ENCODE results near the gene TOP3A. TPM values are rescaled to one million over a fixed set of nuclear protein-coding genes. Genes with fewer than 3 reads are reported as not detected.
"Not testable (repeated sequence)": the region's sequence is repeated elsewhere in the genome, so short reads cannot be mapped to it uniquely, and the experiment has no call there.

TOP3A gene
- total RNA-seq, 1 donor from 2014 or later, result 49.2 TPM

DNA sequence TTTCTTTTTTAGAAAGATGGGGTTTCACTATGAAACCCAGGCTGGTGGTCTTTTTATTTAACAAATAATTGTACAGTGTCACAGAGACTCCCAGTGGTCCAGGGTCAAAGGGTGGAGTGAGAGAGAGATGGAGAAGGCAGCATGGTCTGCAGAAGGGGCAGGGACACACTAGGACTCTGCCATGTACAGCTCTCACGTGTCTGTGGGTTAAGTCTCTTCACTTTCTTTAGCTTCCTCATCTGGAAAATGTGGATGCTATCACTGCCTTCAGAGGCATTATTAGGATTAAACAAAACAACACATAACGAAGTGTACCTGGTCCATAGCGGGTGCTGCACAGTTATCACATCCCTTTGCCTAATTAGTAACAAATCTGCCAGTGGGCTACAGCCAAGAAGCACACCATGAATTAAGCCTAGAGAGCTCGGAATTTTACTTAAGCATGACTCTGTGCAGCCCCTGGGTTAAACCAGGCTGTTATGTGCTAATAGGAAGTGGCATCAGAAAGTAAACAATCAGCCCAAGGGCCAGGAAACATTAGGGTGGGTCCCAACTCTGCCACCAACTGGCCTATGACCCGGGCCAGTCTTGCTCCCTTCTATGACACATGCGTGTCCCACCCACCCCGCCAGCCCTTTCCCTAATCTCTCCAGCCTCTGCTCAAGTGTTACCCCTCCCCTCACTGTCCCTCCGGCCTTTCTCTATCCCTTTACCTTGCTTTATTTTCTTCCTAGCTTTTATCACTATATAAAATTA lies 13.9 kb downstream of the TOP3A start:
- Mint-ChIP-seq H3K4me1 (no peaks in the 10 kb centered on the region), H3K27me3 (ENCODE audit: insufficient read depth, low read depth) (peaks cover 5% of the 10 kb centered on the region), H3K36me3 (peaks cover 34% of the 10 kb centered on the region), H3K27ac (no peak overlapping the region), H3K9me3 (no peaks in the 10 kb centered on the region), H3K4me3 (no peak overlapping the region)
- Histone ChIP-seq H3K9ac (no peak overlapping the region), H3K4me1 (no peaks in the 10 kb centered on the region), H3K27ac (no peak overlapping the region), H3F3A (ENCODE audit: low read depth) (no peaks in the 10 kb centered on the region), H3K27me3 (no peaks in the 10 kb centered on the region), H3K79me2 (ENCODE audit: low read depth) (no peaks in the 10 kb centered on the region), H4K20me1 (ENCODE audit: low read depth) (no peaks in the 10 kb centered on the region), H3K9me3 (ENCODE audit: low read depth) (no peaks in the 10 kb centered on the region), H3K4me3 (no peak overlapping the region), H3K36me3 (peaks cover 11% of the 10 kb centered on the region), H2AFZ (replicated peaks) (no peak overlapping the region), H3K4me2 (no peak overlapping the region)
- no peak for TF ChIP-seq CTCF (IDR thresholded peaks at IDR 0.05)
- TF ChIP-seq EZH2phosphoT487 (IDR thresholded peaks at IDR 0.05), result no peak
- no peak for TF ChIP-seq EZH2 (IDR thresholded peaks at IDR 0.05)
- DNase-seq (ENCODE audit: low spot score), result no peak

DNA sequence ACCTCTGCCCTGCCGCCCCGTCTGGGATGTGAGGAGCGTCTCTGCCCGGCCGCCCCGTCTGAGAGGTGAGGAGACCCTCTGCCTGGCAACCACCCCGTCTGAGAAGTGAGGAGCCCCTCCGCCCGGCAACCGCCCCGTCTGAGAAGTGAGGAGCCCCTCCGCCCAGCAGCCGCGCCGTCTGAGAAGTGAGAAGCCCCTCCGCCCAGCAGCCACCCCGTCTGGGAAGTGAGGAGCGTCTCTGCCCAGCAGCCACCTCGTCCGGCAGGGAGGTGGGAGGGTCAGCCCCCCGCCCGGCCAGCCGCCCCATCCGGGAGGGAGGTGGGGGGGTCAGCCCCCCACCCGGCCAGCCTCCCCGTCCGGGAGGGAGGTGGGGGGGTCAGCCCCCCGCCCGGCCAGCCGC lies 16.7 kb downstream of the TOP3A start:
- peaks cover 11% of the 10 kb centered on the region for H3K36me3 ChIP-seq
- peaks cover 28% of the 10 kb centered on the region for H3K36me3 Mint-ChIP-seq

DNA sequence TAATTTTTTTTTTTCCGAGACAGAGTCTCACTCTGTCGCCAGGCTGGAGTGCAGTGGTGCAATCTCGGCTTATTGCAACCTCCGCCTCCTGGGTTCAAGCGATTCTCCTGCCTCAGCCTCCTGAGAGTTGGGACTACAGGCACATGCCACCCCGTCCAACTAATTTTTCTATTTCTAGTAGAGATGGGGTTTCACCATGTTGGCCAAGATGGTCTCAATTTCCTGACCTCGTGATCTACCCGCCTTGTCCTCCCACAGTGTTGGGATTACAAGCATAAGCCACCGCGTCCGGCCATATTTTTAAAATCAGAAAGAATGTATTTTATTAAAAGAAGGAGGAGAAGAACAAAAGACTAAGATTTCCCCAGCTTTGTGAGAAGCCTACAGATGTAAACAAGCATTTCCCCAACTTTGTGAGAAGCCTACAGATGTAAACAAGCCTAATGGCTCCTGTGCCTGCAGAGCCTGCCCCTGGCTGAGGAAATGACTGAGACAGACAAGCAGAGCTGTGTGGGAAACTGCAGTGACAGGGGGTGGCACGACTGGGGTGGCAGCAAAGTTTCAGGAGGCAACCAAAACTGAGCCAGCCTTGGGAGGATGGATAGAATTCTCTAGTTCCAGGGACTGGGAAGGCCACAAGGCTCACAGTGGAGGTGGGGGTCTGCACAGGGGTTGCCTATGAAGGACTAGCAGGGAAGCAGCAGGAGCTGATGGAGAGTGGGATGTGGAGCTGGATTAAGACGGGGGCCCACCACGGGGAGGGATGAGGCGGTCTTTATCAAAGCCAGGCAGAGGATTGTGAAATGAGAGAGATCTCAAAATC lies 22.9 kb downstream of the TOP3A start:
- no peak overlapping the region for H3K4me2 ChIP-seq
- no peak overlapping the region for H3K9ac ChIP-seq
- no peaks in the 10 kb centered on the region for H3K79me2 ChIP-seq (ENCODE audit: low read depth)
- Mint-ChIP-seq H3K4me1 (no peaks in the 10 kb centered on the region), H3K27ac (no peak overlapping the region), H3K27me3 (ENCODE audit: insufficient read depth, low read depth) (peaks cover 2% of the 10 kb centered on the region), H3K4me3 (no peak overlapping the region), H3K9me3 (no peaks in the 10 kb centered on the region), H3K36me3 (peaks cover 36% of the 10 kb centered on the region)
- no peaks in the 10 kb centered on the region for H3F3A ChIP-seq (ENCODE audit: low read depth)
- no peak for DNase-seq (ENCODE audit: low spot score)
- H3K4me1 ChIP-seq, result no peaks in the 10 kb centered on the region
- no peak overlapping the region for H3K4me3 ChIP-seq
- TF ChIP-seq CTCF (IDR thresholded peaks at IDR 0.05) (no peak), EZH2phosphoT487 (IDR thresholded peaks at IDR 0.05) (no peak), EZH2 (IDR thresholded peaks at IDR 0.05) (no peak)
- H3K36me3 ChIP-seq, result peaks cover 4% of the 10 kb centered on the region
- no peaks in the 10 kb centered on the region for H3K27me3 ChIP-seq
- no peaks in the 10 kb centered on the region for H4K20me1 ChIP-seq (ENCODE audit: low read depth)
- no peak overlapping the region for H2AFZ ChIP-seq (replicated peaks)
- H3K9me3 ChIP-seq (ENCODE audit: low read depth), result no peaks in the 10 kb centered on the region
- no peak overlapping the region for H3K27ac ChIP-seq

More for the DNA sequence above, 16.7 kb downstream of the TOP3A start:
- not testable (repeated sequence) for H4K20me1 ChIP-seq (ENCODE audit: low read depth); H3K27ac ChIP-seq; H3K4me3 ChIP-seq; H3K27me3 ChIP-seq; H3K9me3 Mint-ChIP-seq; H3K9me3 ChIP-seq (ENCODE audit: low read depth); H3K4me1 Mint-ChIP-seq; H3K4me1 ChIP-seq; H3K27ac Mint-ChIP-seq; H2AFZ ChIP-seq (replicated peaks); DNase-seq (ENCODE audit: low spot score); H3K9ac ChIP-seq; H3K4me3 Mint-ChIP-seq; H3K27me3 Mint-ChIP-seq (ENCODE audit: insufficient read depth, low read depth); H3F3A ChIP-seq (ENCODE audit: low read depth); H3K79me2 ChIP-seq (ENCODE audit: low read depth); H3K4me2 ChIP-seq

DNA sequence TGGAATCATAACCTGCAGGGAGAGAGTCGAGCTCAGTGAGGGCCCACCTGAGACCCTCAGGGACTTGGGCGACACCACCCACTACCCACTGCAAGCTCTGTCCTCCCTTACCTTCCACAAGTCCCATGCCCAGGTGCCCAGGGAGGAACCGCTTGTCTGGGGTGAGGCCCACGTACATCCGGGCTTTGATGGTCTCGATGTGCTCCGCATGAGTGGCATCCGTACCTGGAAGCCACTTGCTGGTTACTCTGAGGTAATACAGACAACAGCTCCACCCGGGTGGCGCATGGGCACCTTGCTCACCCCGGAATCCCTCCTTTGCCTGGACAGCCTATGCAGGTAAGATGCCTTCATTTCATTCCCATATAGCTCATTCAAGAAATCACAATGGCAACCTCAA lies 29.5 kb downstream of the TOP3A start:
- Mint-ChIP-seq H3K4me1 (no peaks in the 10 kb centered on the region), H3K4me3 (no peak overlapping the region), H3K36me3 (peaks cover 41% of the 10 kb centered on the region), H3K27ac (no peak overlapping the region), H3K27me3 (ENCODE audit: insufficient read depth, low read depth) (peaks cover 3% of the 10 kb centered on the region), H3K9me3 (no peaks in the 10 kb centered on the region)
- H3K9me3 ChIP-seq (ENCODE audit: low read depth), result no peaks in the 10 kb centered on the region
- H3K79me2 ChIP-seq (ENCODE audit: low read depth), result no peaks in the 10 kb centered on the region
- H3K9ac ChIP-seq, result no peak overlapping the region
- no peak for DNase-seq (ENCODE audit: low spot score)
- H3F3A ChIP-seq (ENCODE audit: low read depth), result no peaks in the 10 kb centered on the region
- H2AFZ ChIP-seq (replicated peaks), result no peak overlapping the region
- no peak overlapping the region for H3K27ac ChIP-seq
- H3K4me1 ChIP-seq, result no peaks in the 10 kb centered on the region
- no peak overlapping the region for H3K4me3 ChIP-seq
- peaks cover 10% of the 10 kb centered on the region for H3K36me3 ChIP-seq
- no peak overlapping the region for H3K4me2 ChIP-seq
- H4K20me1 ChIP-seq (ENCODE audit: low read depth), result peaks cover 2% of the 10 kb centered on the region
- TF ChIP-seq CTCF (IDR thresholded peaks at IDR 0.05), result no peak
- TF ChIP-seq EZH2 (IDR thresholded peaks at IDR 0.05), result no peak
- no peak for TF ChIP-seq EZH2phosphoT487 (IDR thresholded peaks at IDR 0.05)
- no peaks in the 10 kb centered on the region for H3K27me3 ChIP-seq
